Mesenchymal stem cell (in vitro differentiated cells and primary cell): ENCODE results near the gene WFDC1.

Source experiments
- DNase-seq: peaks from one replicate; pipeline ENCODE4 v3.0.0-alpha.2; 2013
- H2AFZ ChIP-seq: one replicate; pipeline ENCODE4 v1.6.1; 2013; ENCODE audit warnings: low read depth, mild to moderate bottlenecking, control low read depth, inconsistent platforms, low read length, moderate library complexity
- H2AK5ac ChIP-seq: 2 replicates; pipeline ENCODE4 v1.6.1; 2013; ENCODE audit warnings: low read length, moderate library complexity, mild to moderate bottlenecking, inconsistent platforms; ENCODE audit not compliant: severe bottlenecking
- H2BK120ac ChIP-seq: one replicate; pipeline ENCODE4 v1.6.1; 2013; ENCODE audit warnings: low read depth, mild to moderate bottlenecking, inconsistent platforms, low read length, moderate library complexity
- H2BK12ac ChIP-seq, 2 experiments: one replicate each; pipeline ENCODE4 v1.6.1; 2013; ENCODE audit warnings: inconsistent platforms in 2 of 2, low read length in 2 of 2, mild to moderate bottlenecking in 2 of 2, moderate library complexity in 2 of 2, control low read depth in 1 of 2
- H2BK15ac ChIP-seq: one replicate; pipeline ENCODE4 v1.6.1; 2013; ENCODE audit warnings: mild to moderate bottlenecking, low read depth, inconsistent platforms; ENCODE audit not compliant: poor library complexity, severe bottlenecking
- H2BK5ac ChIP-seq: 2 replicates; pipeline ENCODE4 v1.6.1; 2013; ENCODE audit warnings: low read depth, mild to moderate bottlenecking, low read length, control low read depth, inconsistent platforms; ENCODE audit not compliant: poor library complexity, severe bottlenecking
- H3K14ac ChIP-seq, 2 experiments: one replicate each; pipeline ENCODE4 v1.6.1; 2013; ENCODE audit warnings: inconsistent platforms in 2 of 2, low read length in 2 of 2, control low read depth in 1 of 2, mild to moderate bottlenecking in 1 of 2, moderate library complexity in 1 of 2
- H3K18ac ChIP-seq, 2 experiments: one replicate each; pipeline ENCODE4 v1.6.1; 2013; ENCODE audit warnings: inconsistent platforms in 2 of 2, low read length in 2 of 2, control low read depth in 1 of 2, low read depth in 1 of 2, mild to moderate bottlenecking in 1 of 2
- H3K23ac ChIP-seq, 2 experiments: one replicate each; pipeline ENCODE4 v1.6.1; 2013; ENCODE audit warnings: inconsistent platforms in 2 of 2, low read length in 2 of 2, mild to moderate bottlenecking in 2 of 2, moderate library complexity in 2 of 2, control low read depth in 1 of 2
- H3K27ac ChIP-seq: 2 replicates; pipeline ENCODE4 v1.5.1; 2013; ENCODE audit warnings: mild to moderate bottlenecking, moderate library complexity, low read length, control low read depth, inconsistent platforms; ENCODE audit not compliant: poor library complexity, severe bottlenecking
- H3K27me3 ChIP-seq, 2 experiments: 2 replicates each; pipeline versions ENCODE4 v1.6.1 to v1.7.0; 2013; ENCODE audit warnings: low read length in 2 of 2, mild to moderate bottlenecking in 2 of 2, moderate library complexity in 2 of 2, control low read depth in 1 of 2, inconsistent platforms in 1 of 2; ENCODE audit not compliant: control insufficient read depth in 1 of 2, insufficient read depth in 1 of 2
- H3K36me3 ChIP-seq, 2 experiments: 2 replicates each; pipeline versions ENCODE4 v1.6.1 to v1.7.0; 2013; ENCODE audit warnings: low read length in 2 of 2, control low read depth in 1 of 2, inconsistent platforms in 1 of 2, low read depth in 1 of 2, mild to moderate bottlenecking in 1 of 2; ENCODE audit not compliant: insufficient read depth in 2 of 2, control insufficient read depth in 1 of 2
- H3K4ac ChIP-seq, 2 experiments: one replicate each; pipeline ENCODE4 v1.6.1; 2013; ENCODE audit warnings: inconsistent platforms in 2 of 2, low read length in 2 of 2, mild to moderate bottlenecking in 2 of 2, moderate library complexity in 2 of 2, control low read depth in 1 of 2, low read depth in 1 of 2
- H3K4me1 ChIP-seq: 2 replicates; pipeline ENCODE4 v1.6.1; 2013; ENCODE audit warnings: low read depth, low read length, control low read depth; ENCODE audit not compliant: control insufficient read depth, insufficient read depth
- H3K4me2 ChIP-seq: 2 replicates; pipeline ENCODE4 v1.6.1; 2013; ENCODE audit warnings: low read length, mild to moderate bottlenecking, inconsistent platforms; ENCODE audit not compliant: poor library complexity, severe bottlenecking
- H3K4me3 ChIP-seq, 2 experiments: 2 replicates each; pipeline versions ENCODE4 v1.5.1 to v1.7.0; 2013; ENCODE audit warnings: low read length in 2 of 2, mild to moderate bottlenecking in 2 of 2, control low read depth in 1 of 2, low read depth in 1 of 2; ENCODE audit not compliant: insufficient read depth in 1 of 2
- H3K79me1 ChIP-seq: replicated peaks from 2 replicates; pipeline ENCODE4 v1.6.1; 2013; ENCODE audit warnings: mild to moderate bottlenecking, control low read depth, low read length, inconsistent platforms; ENCODE audit not compliant: poor library complexity, severe bottlenecking
- H3K9ac ChIP-seq: 2 replicates; pipeline ENCODE4 v1.7.0; 2013; ENCODE audit warnings: mild to moderate bottlenecking, low read length, moderate library complexity
- H3K9me3 ChIP-seq: 2 replicates; pipeline ENCODE4 v1.7.0; 2013; ENCODE audit warnings: mild to moderate bottlenecking, low read length; ENCODE audit not compliant: control insufficient read depth
- H4K8ac ChIP-seq: one replicate; pipeline ENCODE4 v1.6.1; 2013; ENCODE audit warnings: inconsistent platforms, mild to moderate bottlenecking, low read length, moderate library complexity
- H4K91ac ChIP-seq: one replicate; pipeline ENCODE4 v1.6.1; 2013; ENCODE audit warnings: mild to moderate bottlenecking, low read length, inconsistent platforms
- WGBS: methylation state at CpG from one replicate; pipeline ENCODE4 v1.1.7; 2013; ENCODE audit warnings: mixed read lengths; 5-methylcytosine and 5-hydroxymethylcytosine counted together

Gene WFDC1

GRCh38 chr16:84321932-84322331 is 27.3 kb downstream of the WFDC1 start:
- H3K79me1 ChIP-seq, result no peaks in the 10 kb centered on the region
- no peak overlapping the region for H3K4ac ChIP-seq
- H2AFZ ChIP-seq, result no peak overlapping the region
- H2BK120ac ChIP-seq, result no peak overlapping the region
- H3K14ac ChIP-seq, result no peak overlapping the region
- no peak overlapping the region for H3K9ac ChIP-seq
- H3K9me3 ChIP-seq, result peaks cover 22% of the 10 kb centered on the region
- no peak overlapping the region for H3K18ac ChIP-seq
- no peaks in the 10 kb centered on the region for H3K4me1 ChIP-seq
- H4K91ac ChIP-seq, result no peak overlapping the region
- no peak overlapping the region for H3K23ac ChIP-seq
- H3K27ac ChIP-seq, result no peak overlapping the region
- no peak overlapping the region for H2AK5ac ChIP-seq
- H3K4me3 ChIP-seq, result no peak overlapping the region
- WGBS, result 70% methylated on average over 3 of the region's 4 CpGs
- H2BK12ac ChIP-seq, result no peak overlapping the region
- H3K4me2 ChIP-seq, result no peak overlapping the region
- no peak overlapping the region for H2BK15ac ChIP-seq
- H3K36me3 ChIP-seq, result no peaks in the 10 kb centered on the region
- no peak for DNase-seq
- no peak overlapping the region for H4K8ac ChIP-seq
- H3K27me3 ChIP-seq, result peaks cover 12 to 56% of the 10 kb centered on the region in 2 experiments
- H2BK5ac ChIP-seq, result no peak overlapping the region

- Histone ChIP-seq H3K4ac (no peak overlapping the region), H2BK15ac (no peak overlapping the region), H3K4me1 (no peaks in the 10 kb centered on the region), H2AK5ac (no peak overlapping the region), H2AFZ (no peak overlapping the region), H3K9me3 (peaks cover 27% of the 10 kb centered on the region), H2BK5ac (no peak overlapping the region), H3K23ac (no peak overlapping the region), H3K27me3 (peaks cover 12 to 54% of the 10 kb centered on the region in 2 experiments), H3K14ac (no peak overlapping the region), H3K18ac (no peak overlapping the region), H3K4me3 (no peak overlapping the region), H2BK120ac (no peak overlapping the region), H3K9ac (no peak overlapping the region), H4K91ac (no peak overlapping the region), H4K8ac (no peak overlapping the region), H3K4me2 (no peak overlapping the region), H3K79me1 (no peaks in the 10 kb centered on the region), H3K36me3 (no peaks in the 10 kb centered on the region), H3K27ac (no peak overlapping the region), H2BK12ac (no peak overlapping the region)
- DNase-seq, result no peak
- WGBS, result 86% methylated on average over 4 of the region's 4 CpGs
Observed at GRCh38 chr16:84322749-84323148, 28.1 kb downstream of the WFDC1 start.

GRCh38 chr16:84323606-84324005 is 28.9 kb downstream of the WFDC1 start:
- Histone ChIP-seq H2BK12ac (no peak overlapping the region), H3K18ac (no peak overlapping the region), H3K23ac (no peak overlapping the region), H2AFZ (no peak overlapping the region), H3K9ac (no peak overlapping the region), H3K36me3 (no peaks in the 10 kb centered on the region), H3K4ac (no peak overlapping the region), H3K14ac (no peak overlapping the region), H3K79me1 (no peaks in the 10 kb centered on the region), H3K4me2 (no peak overlapping the region), H3K4me3 (no peak overlapping the region), H2BK5ac (no peak overlapping the region), H3K27me3 (peaks cover 16 to 54% of the 10 kb centered on the region in 2 experiments), H4K91ac (no peak overlapping the region), H4K8ac (no peak overlapping the region), H2AK5ac (no peak overlapping the region), H3K9me3 (peaks cover 27% of the 10 kb centered on the region), H2BK120ac (no peak overlapping the region), H3K4me1 (no peaks in the 10 kb centered on the region), H2BK15ac (no peak overlapping the region), H3K27ac (no peak overlapping the region)
- no peak for DNase-seq
- 93% methylated on average over 7 of the region's 7 CpGs for WGBS

GRCh38 chr16:84324434-84325262 is 30.0 kb downstream of the WFDC1 start:
- no peak for DNase-seq
- no peak overlapping the region for H2BK5ac ChIP-seq
- no peak overlapping the region for H2AFZ ChIP-seq
- no peaks in the 10 kb centered on the region for H3K36me3 ChIP-seq
- no peak overlapping the region for H2BK15ac ChIP-seq
- no peak overlapping the region for H4K8ac ChIP-seq
- H3K23ac ChIP-seq, result no peak overlapping the region
- H4K91ac ChIP-seq, result no peak overlapping the region
- no peak overlapping the region for H3K14ac ChIP-seq
- no peak overlapping the region for H2BK120ac ChIP-seq
- peaks cover 27% of the 10 kb centered on the region for H3K9me3 ChIP-seq
- H2AK5ac ChIP-seq, result no peak overlapping the region
- H3K79me1 ChIP-seq, result no peaks in the 10 kb centered on the region
- WGBS, result 43% methylated on average over 2 of the region's 2 CpGs
- H3K4me2 ChIP-seq, result no peak overlapping the region
- no peak overlapping the region for H3K27ac ChIP-seq
- H3K27me3 ChIP-seq, result peaks cover 16 to 54% of the 10 kb centered on the region in 2 experiments
- no peak overlapping the region for H3K9ac ChIP-seq
- H3K4ac ChIP-seq, result no peak overlapping the region
- no peak overlapping the region for H3K4me3 ChIP-seq
- H3K18ac ChIP-seq, result no peak overlapping the region
- no peak overlapping the region for H2BK12ac ChIP-seq
- no peaks in the 10 kb centered on the region for H3K4me1 ChIP-seq
